Fibroblast of peridontal ligament (primary cell): Measurements from ENCODE around the gene DLK1.
A peak's percentile ranks its signal among the peaks of the same experiment; 100 is the strongest.

Experiments used
- DNase-seq: peaks from one replicate; pipeline ENCODE4 v3.0.0-alpha.2; 2010; ENCODE audit errors: extremely low read depth

Gene DLK1

GRCh38 chr14:100755649-100756048, 29.0 kb downstream of the DLK1 start:
- no peak for DNase-seq

DNA sequence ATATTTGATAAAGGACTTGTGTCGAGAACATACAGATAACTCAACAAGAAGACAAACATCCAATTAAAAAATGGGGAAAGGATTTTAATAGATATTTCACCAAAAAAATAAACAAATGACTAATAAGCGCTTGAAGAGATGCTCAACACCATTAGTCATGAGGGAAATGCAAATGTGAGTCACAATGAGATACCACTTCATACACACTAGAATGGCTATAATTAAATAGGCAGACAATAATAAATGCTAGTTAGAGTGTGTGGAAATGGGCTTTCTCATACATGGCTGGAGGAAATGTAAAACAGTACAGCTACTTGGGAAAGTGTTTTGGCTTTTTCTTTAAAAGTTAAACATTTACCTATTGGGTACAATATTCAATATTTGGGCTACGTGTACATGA, 34.8 kb downstream of the DLK1 start:
- peak; percentile 5 for DNase-seq

DNA sequence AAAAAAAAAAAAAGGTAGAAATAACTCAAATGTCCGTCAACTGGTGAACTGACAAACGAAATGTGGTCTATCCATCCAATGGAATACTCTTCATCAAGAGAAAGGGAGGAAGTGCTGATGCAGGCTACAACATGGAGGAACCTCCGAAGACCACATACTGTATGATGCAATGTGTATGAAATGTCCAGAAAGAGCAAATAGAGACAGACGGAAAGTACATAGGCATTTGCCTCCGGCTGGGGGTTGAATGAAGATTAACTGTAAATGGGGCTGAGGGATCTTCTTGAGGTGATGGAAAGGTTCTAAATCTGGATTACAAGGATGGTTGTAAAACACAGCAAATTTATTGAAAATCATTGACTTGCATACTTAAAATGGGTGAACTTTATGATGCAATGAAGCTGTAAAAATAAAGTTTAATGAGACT, 35.4 kb downstream of the DLK1 start:
- DNase-seq, result peak; percentile 10

- DNase-seq, result no peak
Measured at GRCh38 chr14:100762901-100763300, 36.2 kb downstream of the DLK1 start.

- DNase-seq, result no peak
Measured at GRCh38 chr14:100764471-100765115, 37.9 kb downstream of the DLK1 start.

DNA sequence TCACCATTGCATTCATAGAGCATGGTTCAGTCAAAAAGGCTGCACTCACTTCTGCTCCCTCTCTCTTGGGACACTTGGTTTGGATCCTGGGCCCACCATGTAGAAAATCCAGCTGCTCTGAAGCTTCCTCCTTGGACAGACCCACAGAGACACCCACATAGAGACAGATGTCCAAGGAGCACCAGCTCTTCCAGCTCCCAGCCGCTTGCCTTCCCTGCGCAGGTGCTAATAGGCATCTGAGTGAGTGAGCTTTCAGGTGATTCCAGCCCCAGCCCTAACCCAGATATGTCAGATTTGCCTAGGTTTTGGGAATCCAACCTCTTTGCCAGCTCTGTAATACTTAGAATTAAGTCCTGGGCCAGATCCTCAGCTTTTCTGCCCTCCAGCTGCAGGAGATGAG, 38.6 kb downstream of the DLK1 start:
- no peak for DNase-seq

DNA sequence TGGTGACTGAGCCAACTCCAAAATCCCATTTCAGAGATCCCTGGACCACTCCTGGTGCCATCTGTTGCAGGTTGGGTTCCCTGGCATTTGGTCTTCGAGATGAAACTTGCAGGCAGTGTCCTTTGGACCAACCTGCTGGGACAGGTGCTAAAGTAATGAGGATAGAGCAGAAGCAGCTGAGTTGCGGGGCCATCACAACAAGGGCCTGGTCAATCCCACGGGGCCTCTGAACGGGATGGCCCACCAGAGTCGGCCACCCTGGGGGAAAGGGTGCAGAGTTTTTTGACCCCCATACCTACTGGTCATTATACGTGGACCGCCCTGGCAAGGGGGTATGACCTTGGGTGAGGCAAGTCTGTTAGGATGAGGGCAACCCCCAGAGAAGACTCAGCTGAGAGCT, 39.3 kb downstream of the DLK1 start:
- no peak for DNase-seq

- no peak for DNase-seq
Measured at GRCh38 chr14:100767003-100767787, 40.5 kb downstream of the DLK1 start.

GRCh38 chr14:100767788-100768536, 41.3 kb downstream of the DLK1 start:
- no peak for DNase-seq

DNA sequence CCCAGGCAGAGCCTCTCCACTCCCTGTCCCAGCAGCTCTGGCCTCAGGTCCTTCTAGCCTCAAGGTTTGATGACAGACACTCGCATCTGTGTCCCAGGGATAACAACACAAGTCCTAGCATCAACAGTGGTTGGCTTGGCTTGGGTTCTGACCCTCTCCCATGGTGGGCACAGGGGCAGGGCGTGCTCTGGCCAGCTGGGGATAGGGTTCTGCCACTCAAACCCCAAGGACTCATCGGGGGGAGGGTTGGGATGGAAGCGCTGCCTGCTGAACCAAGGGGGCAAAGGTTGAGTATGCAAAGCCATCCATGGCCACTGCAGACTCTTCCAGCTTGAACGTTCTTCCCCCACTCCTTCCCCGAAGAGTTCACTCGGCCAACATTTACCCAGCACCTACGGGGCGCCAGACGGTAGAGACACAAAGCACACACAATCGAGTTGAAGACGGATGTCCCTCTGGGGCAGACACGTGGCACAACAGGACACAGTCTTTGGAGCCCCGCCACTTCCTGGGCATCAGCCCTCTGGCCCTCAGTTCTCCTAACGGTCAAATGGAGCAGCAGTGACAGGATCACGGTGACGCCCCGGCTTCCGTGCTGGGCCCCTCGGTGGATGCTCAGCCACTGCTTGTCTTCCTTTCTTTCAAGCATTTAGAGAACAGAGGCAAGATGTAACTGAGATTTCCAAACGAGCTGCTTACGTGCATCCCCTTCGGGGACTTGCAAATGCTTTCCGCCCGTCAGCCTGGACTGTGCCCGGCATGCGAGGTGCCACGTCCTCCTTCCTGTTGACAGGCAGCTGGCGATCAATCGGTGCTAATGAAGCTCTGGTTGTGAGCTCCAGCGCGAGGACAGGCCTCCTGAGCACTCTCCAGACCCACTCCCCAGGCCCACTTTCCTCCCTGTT, 42.6 kb downstream of the DLK1 start:
- no peak for DNase-seq

GRCh38 chr14:100770046-100770445, 43.4 kb downstream of the DLK1 start:
- DNase-seq, result no peak

GRCh38 chr14:100770605-100771120, 44.0 kb downstream of the DLK1 start:
- no peak for DNase-seq

GRCh38 chr14:100771121-100771800, 44.6 kb downstream of the DLK1 start:
- DNase-seq, result no peak

DNA sequence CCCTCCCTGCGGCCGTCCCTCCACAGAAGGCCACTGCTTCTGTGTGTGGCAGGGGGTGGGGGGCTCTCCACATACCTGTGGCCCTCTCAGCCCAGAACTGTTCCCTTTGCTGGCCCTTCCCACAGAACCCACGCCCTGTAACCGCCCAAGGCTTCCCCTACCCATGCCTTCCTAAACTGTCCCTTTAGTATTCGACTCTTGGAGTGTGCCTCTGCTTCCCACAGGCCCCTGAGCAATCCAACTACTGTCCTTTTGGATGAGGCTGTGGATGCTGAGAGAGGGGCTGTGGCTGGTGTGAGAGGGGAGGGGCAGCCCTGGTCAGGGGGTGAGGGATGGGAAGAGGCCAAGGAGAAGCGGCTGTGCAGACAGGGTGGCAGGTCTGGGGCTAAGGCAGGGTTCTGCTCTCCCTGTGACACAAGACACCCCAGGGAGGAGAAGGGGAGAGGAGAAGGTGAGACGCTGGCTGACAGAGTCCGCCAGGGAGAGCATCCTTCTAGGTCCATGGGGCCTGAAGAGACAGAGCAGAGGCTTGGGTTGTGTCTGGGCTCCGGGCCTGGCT, 46.0 kb downstream of the DLK1 start:
- no peak for DNase-seq

- no peak for DNase-seq
Measured at GRCh38 chr14:100773331-100774163, 46.9 kb downstream of the DLK1 start.

DNA sequence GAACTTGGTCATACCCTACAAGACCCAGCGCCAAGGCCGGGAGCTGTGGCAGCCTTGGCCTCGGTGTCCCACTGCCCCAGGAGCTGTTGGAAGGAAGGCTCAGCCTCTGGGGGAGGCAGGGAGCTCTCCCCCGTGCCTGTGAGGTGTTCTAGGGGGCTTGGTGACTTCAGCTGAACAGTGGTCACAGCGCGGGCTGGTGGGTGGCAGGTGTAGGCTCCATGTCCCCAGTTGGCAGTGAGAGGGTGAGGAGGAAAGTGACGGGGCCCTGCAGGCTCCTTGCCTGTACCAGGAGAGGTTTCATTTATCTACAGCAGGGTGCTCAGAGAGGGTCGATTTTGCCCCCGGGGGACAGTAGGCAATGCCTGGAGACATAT, 47.5 kb downstream of the DLK1 start:
- DNase-seq, result no peak

DNA sequence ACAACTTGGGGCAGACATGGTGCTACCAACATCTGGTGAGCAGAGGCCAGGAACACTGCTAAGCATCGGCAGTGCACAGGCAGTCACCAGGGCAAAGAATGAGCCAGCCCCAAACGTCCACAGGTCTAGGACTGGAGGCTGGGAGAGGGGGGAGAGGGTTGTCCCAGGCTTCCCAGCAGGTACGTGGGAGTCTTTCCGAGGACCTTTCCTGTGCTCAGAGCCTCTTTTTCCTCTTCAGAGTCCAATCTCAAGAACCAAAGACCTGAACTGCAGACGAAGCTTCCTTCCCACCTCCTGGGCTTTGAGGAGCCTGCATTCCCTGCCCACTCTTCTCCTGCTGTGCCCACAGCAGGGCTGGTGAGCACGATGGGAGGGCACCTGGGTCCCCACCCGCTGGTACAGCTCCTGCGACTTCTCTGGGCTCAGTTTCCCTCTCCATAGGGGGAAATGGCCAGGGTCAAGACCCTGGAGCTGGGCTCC, 48.7 kb downstream of the DLK1 start:
- DNase-seq, result no peak

DNA sequence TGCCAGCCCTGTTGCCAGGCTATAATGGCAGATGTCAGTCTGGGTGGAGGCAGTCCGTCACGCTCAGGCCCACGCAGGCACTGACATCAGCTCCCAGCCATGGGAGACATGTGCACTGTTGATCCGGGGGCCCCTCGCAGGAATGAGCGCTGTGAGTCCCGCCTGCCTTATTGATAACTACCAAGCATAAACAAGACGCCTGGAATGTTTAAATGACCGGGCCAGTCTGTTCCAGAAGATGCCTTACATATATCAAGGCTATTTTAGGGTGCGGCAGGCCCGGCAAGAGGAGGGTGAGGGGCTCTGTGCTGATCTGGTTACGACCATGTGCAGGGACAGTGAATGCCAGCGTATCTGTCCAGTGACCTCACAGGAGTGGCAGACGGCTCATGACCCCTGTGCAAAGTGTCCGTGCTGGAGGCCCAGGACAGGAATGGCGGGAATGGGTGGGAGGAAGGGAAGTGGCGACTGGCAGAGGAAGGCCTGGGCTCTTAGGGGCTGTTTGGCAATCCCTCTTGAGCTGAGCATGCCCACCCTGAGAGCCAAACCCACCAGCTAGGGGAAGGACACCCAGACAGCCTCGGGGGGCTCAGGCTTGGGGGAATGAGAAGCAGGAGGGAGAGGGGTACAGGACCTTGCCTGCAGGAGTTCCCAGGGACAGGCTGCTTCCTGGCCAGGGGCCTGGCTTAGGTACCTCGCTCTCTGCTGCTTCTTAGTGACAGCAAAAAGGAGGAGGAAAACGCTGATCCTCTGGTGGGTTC, 49.3 kb downstream of the DLK1 start:
- DNase-seq, result no peak
